Thoracic aorta (tissue), 2 donors: ENCODE results near the gene POLR2J2. TPM values are rescaled to one million over a fixed set of nuclear protein-coding genes. Genes with fewer than 3 reads are reported as not detected.

ENCODE experiments used
- total RNA-seq, 2 donors: library from RNA; depleted of rRNA; stranded (reverse); fragments of >200 nt; gene quantifications; one replicate each; pipeline versions ENCODE4 v1.1.0 to v1.2.3, GENCODE V29; 2016

The POLR2J2 gene
- total RNA-seq, 2 donors from 2014 or later, result 3.4 to 14.3 TPM

Other genes starting within 250 kb of the POLR2J2 start
- 10 to 100 TPM; 33.4 to 37.6 TPM for gene ORAI2, start 238.1 kb downstream of the POLR2J2 start, total RNA-seq
- 10 to 100 TPM; 15.9 to 29.6 TPM for gene ALKBH4, start 206.8 kb downstream of the POLR2J2 start, total RNA-seq
- gene LRWD1, start 206.7 kb downstream of the POLR2J2 start, total RNA-seq, result 10 to 100 TPM in 1 of 2 donors, 1 to 10 TPM in 1; 7.9 to 10.9 TPM
- 10 to 100 TPM; 10.7 to 22.9 TPM for gene POLR2J, start 192.7 kb downstream of the POLR2J2 start, total RNA-seq
- 10 to 100 TPM in 1 of 2 donors, 1 to 10 TPM in 1; 8.5 to 21.9 TPM for gene RASA4B, start 153.9 kb downstream of the POLR2J2 start, total RNA-seq
- 10 to 100 TPM; 10.8 to 14.7 TPM for gene UPK3BL2, start 128.0 kb downstream of the POLR2J2 start, total RNA-seq
- gene SPDYE2, start 120.4 kb downstream of the POLR2J2 start, total RNA-seq, result not detected
- gene POLR2J3, start 99.1 kb downstream of the POLR2J2 start, total RNA-seq, result 10 to 100 TPM; 36.3 to 68.0 TPM
- 10 to 100 TPM; 42.8 to 82.3 TPM for gene RASA4, start 54.9 kb downstream of the POLR2J2 start, total RNA-seq
- 10 to 100 TPM; 39.0 to 45.2 TPM for gene UPK3BL1, start 28.9 kb downstream of the POLR2J2 start, total RNA-seq
- gene SPDYE2B, start 21.3 kb downstream of the POLR2J2 start, total RNA-seq, result not detected
- gene FAM185A, start 77.3 kb upstream of the POLR2J2 start, total RNA-seq, result 10 to 100 TPM; 19.0 to 22.4 TPM
- 10 to 100 TPM; 22.3 to 24.6 TPM for gene LRRC17, start 241.3 kb upstream of the POLR2J2 start, total RNA-seq